Measurements from ENCODE around the gene THBS1.

Gene THBS1

GRCh38 chr15:39588531-39589192 lies 7.8 kb downstream of the THBS1 start:
- no peak for DNase-seq (ENCODE audit: low read depth in 2 of 3, low spot score in 2 of 3)

DNA sequence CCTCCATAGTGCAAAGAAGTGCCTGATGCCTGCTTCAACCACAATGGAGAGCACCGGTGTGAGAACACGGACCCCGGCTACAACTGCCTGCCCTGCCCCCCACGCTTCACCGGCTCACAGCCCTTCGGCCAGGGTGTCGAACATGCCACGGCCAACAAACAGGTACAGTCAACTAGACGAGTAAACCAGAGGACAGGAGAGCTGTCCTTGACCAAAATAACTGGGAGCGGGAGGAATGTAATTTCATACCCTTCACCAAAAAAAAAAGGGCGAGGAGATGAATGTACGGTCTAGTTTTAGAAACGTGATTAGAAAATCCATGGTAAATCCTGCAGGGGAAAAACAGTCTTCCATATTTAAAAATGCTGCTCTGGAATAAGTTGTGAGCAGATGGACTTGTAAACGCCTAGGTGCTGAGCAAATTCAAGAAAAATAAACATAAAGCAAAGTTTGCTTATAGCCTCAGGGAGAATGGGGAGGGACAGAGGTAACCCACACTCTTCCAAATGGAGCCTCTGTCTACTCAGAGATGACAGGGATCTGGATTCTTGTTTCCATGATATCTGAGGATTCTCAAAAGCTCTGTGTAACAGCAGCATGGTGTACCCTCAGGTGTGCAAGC lies 8.4 kb downstream of the THBS1 start:
- DNase-seq (ENCODE audit: low read depth in 2 of 3, low spot score in 2 of 3) = no peak

DNA sequence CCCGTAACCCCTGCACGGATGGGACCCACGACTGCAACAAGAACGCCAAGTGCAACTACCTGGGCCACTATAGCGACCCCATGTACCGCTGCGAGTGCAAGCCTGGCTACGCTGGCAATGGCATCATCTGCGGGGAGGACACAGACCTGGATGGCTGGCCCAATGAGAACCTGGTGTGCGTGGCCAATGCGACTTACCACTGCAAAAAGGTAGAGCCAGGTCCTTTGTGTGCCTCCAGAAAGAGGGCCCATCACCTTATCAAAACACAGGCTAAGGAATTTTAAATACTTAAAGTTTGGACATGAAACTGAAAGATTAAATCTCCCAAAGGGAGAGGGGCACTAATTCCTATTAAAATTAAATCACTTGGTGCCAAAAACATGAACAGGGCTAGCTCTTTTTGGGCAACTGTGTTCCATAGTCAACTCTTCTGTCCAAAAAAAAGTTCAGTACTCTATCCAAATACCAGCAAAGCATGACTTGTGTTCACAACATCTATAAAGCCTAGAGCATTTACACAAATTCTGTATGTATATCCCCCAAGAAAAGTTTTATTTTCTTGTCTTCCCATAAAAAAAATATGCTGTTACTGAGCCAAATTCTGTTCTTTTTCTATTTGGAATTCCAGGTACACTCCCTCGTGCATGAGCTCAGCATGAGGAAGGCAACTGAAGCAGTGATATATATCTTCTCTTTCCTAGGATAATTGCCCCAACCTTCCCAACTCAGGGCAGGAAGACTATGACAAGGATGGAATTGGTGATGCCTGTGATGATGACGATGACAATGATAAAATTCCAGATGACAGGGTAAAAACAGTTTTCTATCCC lies 9.2 kb downstream of the THBS1 start:
- DNase-seq (ENCODE audit: low read depth in 2 of 3, low spot score in 2 of 3) = no peak

DNA sequence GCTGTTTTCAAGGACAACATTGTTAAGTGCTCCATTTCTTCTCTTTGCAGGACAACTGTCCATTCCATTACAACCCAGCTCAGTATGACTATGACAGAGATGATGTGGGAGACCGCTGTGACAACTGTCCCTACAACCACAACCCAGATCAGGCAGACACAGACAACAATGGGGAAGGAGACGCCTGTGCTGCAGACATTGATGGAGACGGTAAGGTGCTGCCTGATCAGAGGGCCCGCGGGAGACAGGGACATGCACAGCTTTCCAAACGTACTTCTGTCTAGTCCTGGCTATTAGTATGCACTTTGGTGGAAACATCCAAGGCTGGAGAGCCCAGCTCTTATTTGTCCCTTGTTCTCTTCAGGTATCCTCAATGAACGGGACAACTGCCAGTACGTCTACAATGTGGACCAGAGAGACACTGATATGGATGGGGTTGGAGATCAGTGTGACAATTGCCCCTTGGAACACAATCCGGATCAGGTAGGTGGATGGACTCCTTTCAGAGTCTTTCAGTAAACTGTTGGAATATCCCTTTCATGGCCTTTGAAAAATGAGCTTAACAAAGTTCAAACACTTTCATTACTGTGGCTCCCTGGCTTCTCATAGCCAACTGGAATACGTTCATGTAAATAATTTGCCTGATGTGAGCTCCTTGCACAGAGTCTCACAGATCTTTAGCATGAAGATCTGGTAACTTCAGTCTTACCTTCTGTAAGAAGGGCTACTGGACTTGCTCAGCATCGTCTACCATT lies 10.4 kb downstream of the THBS1 start:
- no peak for DNase-seq (ENCODE audit: low read depth in 2 of 3, low spot score in 2 of 3)

- DNase-seq (ENCODE audit: low read depth in 2 of 3, low spot score in 2 of 3) = no peak
Observed at GRCh38 chr15:39591896-39592315, 11.0 kb downstream of the THBS1 start.

DNA sequence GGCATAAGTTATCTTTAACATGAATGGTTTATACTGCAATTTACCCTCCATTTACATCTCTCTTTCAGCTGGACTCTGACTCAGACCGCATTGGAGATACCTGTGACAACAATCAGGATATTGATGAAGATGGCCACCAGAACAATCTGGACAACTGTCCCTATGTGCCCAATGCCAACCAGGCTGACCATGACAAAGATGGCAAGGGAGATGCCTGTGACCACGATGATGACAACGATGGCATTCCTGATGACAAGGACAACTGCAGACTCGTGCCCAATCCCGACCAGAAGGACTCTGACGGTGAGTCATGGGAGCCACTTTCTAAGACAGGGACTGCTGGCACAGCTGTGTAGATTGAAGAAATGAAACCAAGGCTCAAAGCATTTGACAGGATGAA lies 11.6 kb downstream of the THBS1 start:
- DNase-seq (ENCODE audit: low read depth in 2 of 3, low spot score in 2 of 3) = no peak

GRCh38 chr15:39593071-39593655 lies 12.3 kb downstream of the THBS1 start:
- no peak for DNase-seq (ENCODE audit: low read depth in 2 of 3, low spot score in 2 of 3)

DNA sequence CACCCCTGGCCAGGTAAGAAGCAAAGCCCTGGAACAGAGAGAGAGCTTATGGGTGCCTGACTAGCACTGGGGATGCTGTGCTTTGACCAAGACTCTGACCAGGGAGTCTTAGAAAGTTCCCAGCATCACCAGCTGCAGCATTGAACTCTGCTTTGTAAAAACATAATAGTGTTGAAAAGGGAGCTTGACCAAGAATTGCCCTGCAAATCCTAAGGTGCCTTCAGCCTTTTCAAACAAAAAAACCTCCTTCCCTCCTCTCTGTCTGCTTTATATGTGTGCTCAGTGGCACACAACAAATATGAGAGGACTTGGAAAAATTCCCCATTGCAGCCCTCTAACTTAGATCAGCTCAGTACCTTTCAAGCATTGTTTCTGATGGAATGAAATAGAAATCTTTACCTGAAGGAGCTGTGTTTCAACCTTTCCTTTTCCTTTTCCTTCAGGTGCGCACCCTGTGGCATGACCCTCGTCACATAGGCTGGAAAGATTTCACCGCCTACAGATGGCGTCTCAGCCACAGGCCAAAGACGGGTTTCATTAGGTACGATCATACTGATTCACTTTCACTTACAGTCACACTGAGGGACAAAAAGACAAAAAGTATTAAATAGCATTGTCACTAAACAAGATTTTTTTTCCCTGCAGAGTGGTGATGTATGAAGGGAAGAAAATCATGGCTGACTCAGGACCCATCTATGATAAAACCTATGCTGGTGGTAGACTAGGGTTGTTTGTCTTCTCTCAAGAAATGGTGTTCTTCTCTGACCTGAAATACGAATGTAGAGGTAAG lies 13.0 kb downstream of the THBS1 start:
- DNase-seq (ENCODE audit: low read depth in 2 of 3, low spot score in 2 of 3) = no peak

- no peak for DNase-seq (ENCODE audit: low read depth in 2 of 3, low spot score in 2 of 3)
Observed at GRCh38 chr15:39594446-39595337, 13.8 kb downstream of the THBS1 start.

DNA sequence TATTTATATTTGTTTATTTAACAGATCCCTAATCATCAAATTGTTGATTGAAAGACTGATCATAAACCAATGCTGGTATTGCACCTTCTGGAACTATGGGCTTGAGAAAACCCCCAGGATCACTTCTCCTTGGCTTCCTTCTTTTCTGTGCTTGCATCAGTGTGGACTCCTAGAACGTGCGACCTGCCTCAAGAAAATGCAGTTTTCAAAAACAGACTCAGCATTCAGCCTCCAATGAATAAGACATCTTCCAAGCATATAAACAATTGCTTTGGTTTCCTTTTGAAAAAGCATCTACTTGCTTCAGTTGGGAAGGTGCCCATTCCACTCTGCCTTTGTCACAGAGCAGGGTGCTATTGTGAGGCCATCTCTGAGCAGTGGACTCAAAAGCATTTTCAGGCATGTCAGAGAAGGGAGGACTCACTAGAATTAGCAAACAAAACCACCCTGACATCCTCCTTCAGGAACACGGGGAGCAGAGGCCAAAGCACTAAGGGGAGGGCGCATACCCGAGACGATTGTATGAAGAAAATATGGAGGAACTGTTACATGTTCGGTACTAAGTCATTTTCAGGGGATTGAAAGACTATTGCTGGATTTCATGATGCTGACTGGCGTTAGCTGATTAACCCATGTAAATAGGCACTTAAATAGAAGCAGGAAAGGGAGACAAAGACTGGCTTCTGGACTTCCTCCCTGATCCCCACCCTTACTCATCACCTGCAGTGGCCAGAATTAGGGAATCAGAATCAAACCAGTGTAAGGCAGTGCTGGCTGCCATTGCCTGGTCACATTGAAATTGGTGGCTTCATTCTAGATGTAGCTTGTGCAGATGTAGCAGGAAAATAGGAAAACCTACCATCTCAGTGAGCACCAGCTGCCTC lies 14.7 kb downstream of the THBS1 start:
- no peak for DNase-seq (ENCODE audit: low read depth in 2 of 3, low spot score in 2 of 3)

- DNase-seq (ENCODE audit: low read depth in 2 of 3, low spot score in 2 of 3) = no peak
Observed at GRCh38 chr15:39596358-39597051, 15.6 kb downstream of the THBS1 start.

- no peak for DNase-seq (ENCODE audit: low read depth in 2 of 3, low spot score in 2 of 3)
Observed at GRCh38 chr15:39597336-39597735, 16.5 kb downstream of the THBS1 start.

GRCh38 chr15:39597751-39598185 lies 16.9 kb downstream of the THBS1 start:
- no peak for DNase-seq (ENCODE audit: low read depth in 2 of 3, low spot score in 2 of 3)

DNA sequence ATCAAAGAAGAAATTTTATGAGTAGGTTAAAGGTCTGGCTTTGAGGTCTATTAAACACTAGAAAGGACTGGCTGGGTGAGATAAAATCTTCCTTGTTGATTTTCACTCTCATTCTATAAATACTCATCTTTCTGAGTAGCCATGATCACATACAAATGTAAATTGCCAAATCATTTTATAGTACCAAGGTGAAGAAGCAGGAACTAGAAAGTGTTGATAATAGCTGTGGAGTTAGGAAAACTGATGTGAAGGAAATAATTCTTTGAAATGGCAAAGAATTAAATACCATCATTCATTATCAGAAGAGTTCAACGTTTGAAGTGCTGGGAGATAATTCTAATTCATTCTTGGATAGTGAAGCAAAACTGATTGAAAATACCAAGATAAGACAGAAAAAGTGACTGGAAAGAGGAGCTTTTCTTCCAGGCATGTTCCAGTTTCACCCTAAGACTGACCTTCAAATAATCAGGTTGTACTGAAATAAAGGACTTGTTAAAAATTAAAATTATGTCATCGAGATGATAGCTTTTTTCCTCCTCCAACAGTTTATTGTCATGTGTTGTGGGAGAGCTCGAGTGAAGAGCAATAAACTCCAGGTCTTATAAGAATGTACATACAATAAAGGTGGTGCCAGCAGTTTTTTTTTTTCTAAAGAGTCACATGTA lies 17.4 kb downstream of the THBS1 start:
- no peak for DNase-seq (ENCODE audit: low read depth in 2 of 3, low spot score in 2 of 3)

GRCh38 chr15:39598958-39599845 lies 18.3 kb downstream of the THBS1 start:
- DNase-seq (ENCODE audit: low read depth in 2 of 3, low spot score in 2 of 3) = no peak

- no peak for DNase-seq (ENCODE audit: low read depth in 2 of 3, low spot score in 2 of 3)
Observed at GRCh38 chr15:39599871-39600270, 19.0 kb downstream of the THBS1 start.

Measured in activated CD8-positive, alpha-beta memory T cell treated with anti-CD3 and anti-CD28 coated beads for 48 hours (primary cell).